IMR-90 (cell line): Measurements from ENCODE around the gene DUSP11. TPM values are rescaled to one million over a fixed set of nuclear protein-coding genes. Genes with fewer than 3 reads are reported as not detected.

ENCODE experiments used
- ATAC-seq: fragments of 200-7000 bp; cut with Tn5 transposase; 2 replicates; pipeline ENCODE4 v1.9.1; 2020; ENCODE audit warnings: low read depth, mild to moderate bottlenecking, moderate library complexity
- BruUV-seq: library from RNA; stranded (reverse); fragments of 400-500 nt; replicated peaks from 2 replicates; lab custom pipeline; 2021; lab: Mats Ljungman, UMichigan
- CTCF ChIA-PET: fragments of 300-600 bp; formaldehyde crosslinking; extraction: SDS; loops from one replicate; lab custom pipeline; 2021; ENCODE audit warnings: antibody characterized with exemption; lab: Yijun Ruan, JAX
- POLR2A ChIA-PET: fragments of 300-600 bp; sonication (Branson Sonifier 250); formaldehyde crosslinking; loops from one replicate; lab custom pipeline; 2022; ENCODE audit warnings: antibody characterized with exemption; ENCODE audit not compliant: unreplicated experiment; lab: Charles Lee
- DNase-seq: peaks from one replicate; pipeline ENCODE4 v3.0.0; 2013
- H2AFZ ChIP-seq: replicated peaks from 2 replicates; pipeline ENCODE3; 2013; ENCODE audit warnings: low read length, mild to moderate bottlenecking; ENCODE audit not compliant: poor library complexity
- H2AK5ac ChIP-seq: 2 replicates; pipeline ENCODE4 v1.6.1; 2013; ENCODE audit warnings: low read depth, low read length, inconsistent platforms
- H2AK9ac ChIP-seq: replicated peaks from 2 replicates; pipeline ENCODE3; 2013; ENCODE audit warnings: mild to moderate bottlenecking, low read depth, low read length, moderate library complexity; ENCODE audit not compliant: poor library complexity
- H2BK120ac ChIP-seq: 2 replicates; pipeline ENCODE4 v1.6.1; 2013; ENCODE audit warnings: low read depth, low read length, inconsistent platforms
- H2BK15ac ChIP-seq: 3 replicates; pipeline ENCODE4 v1.6.1; 2013; ENCODE audit warnings: low read depth, low read length, inconsistent platforms
- H2BK20ac ChIP-seq: 2 replicates; pipeline ENCODE4 v1.6.1; 2013; ENCODE audit warnings: low read depth, mild to moderate bottlenecking, inconsistent platforms, low read length, moderate library complexity
- H2BK5ac ChIP-seq: 2 replicates; pipeline ENCODE4 v1.6.1; 2013; ENCODE audit warnings: mild to moderate bottlenecking, low read depth, low read length, inconsistent platforms; ENCODE audit not compliant: poor library complexity, severe bottlenecking
- H3K14ac ChIP-seq: replicated peaks from 2 replicates; pipeline ENCODE4 v1.6.1; 2013; ENCODE audit warnings: low read depth, low read length, inconsistent platforms
- H3K18ac ChIP-seq: 2 replicates; pipeline ENCODE4 v1.6.1; 2013; ENCODE audit warnings: low read depth, low read length, control low read depth
- H3K23ac ChIP-seq: 2 replicates; pipeline ENCODE4 v1.6.1; 2013; ENCODE audit warnings: low read depth, low read length, inconsistent platforms
- H3K27ac ChIP-seq: 2 replicates; pipeline ENCODE4 v1.5.1; 2013; ENCODE audit warnings: mild to moderate bottlenecking, control low read depth, low read length; ENCODE audit not compliant: insufficient read depth
- H3K27me3 ChIP-seq: 2 replicates; pipeline ENCODE4 v1.6.1; 2013; ENCODE audit warnings: low read length; ENCODE audit not compliant: control insufficient read depth, insufficient read depth
- H3K36me3 ChIP-seq: 2 replicates; pipeline ENCODE4 v1.6.1; 2013; ENCODE audit warnings: low read length, mixed read lengths; ENCODE audit not compliant: control insufficient read depth, insufficient read depth
- H3K4ac ChIP-seq: 2 replicates; pipeline ENCODE4 v1.6.1; 2013; ENCODE audit warnings: low read depth, low read length, inconsistent platforms
- H3K4me1 ChIP-seq: 2 replicates; pipeline ENCODE4 v1.6.1; 2013; ENCODE audit warnings: low read length, mixed read lengths; ENCODE audit not compliant: control insufficient read depth, insufficient read depth
- H3K4me2 ChIP-seq: 2 replicates; pipeline ENCODE4 v1.6.1; 2013; ENCODE audit warnings: low read depth, mild to moderate bottlenecking, control low read depth, low read length, moderate library complexity
- H3K4me3 ChIP-seq: 2 replicates; pipeline ENCODE4 v1.5.1; 2013; ENCODE audit warnings: low read depth, mild to moderate bottlenecking, control low read depth, low read length, moderate library complexity; ENCODE audit not compliant: insufficient read depth
- H3K56ac ChIP-seq: 2 replicates; pipeline ENCODE4 v1.6.1; 2013; ENCODE audit warnings: low read length, inconsistent platforms; ENCODE audit not compliant: insufficient read depth; ENCODE audit errors: extremely low read depth
- H3K79me1 ChIP-seq, 2 experiments: 2 replicates each; pipeline ENCODE4 v1.6.1; 2013; ENCODE audit warnings: low read length in 2 of 2, inconsistent platforms in 1 of 2, low read depth in 1 of 2
- H3K9ac ChIP-seq: 2 replicates; pipeline ENCODE4 v1.6.1; 2013; ENCODE audit warnings: low read depth, low read length, control low read depth
- H3K9me1 ChIP-seq: 2 replicates; pipeline ENCODE4 v1.6.1; 2013; ENCODE audit warnings: low read length, inconsistent platforms; ENCODE audit not compliant: insufficient read depth
- H3K9me3 ChIP-seq: 2 replicates; pipeline ENCODE4 v1.6.1; 2013; ENCODE audit warnings: low read length; ENCODE audit not compliant: control insufficient read depth, insufficient read depth
- H4K20me1 ChIP-seq: 2 replicates; pipeline ENCODE4 v1.6.1; 2013; ENCODE audit warnings: low read length, inconsistent platforms; ENCODE audit not compliant: insufficient read depth
- H4K5ac ChIP-seq: 2 replicates; pipeline ENCODE4 v1.6.1; 2013; ENCODE audit warnings: mild to moderate bottlenecking, low read depth, low read length, control low read depth
- H4K8ac ChIP-seq, 2 experiments: 2 replicates each; pipeline ENCODE4 v1.6.1; 2013; ENCODE audit warnings: low read depth in 2 of 2, low read length in 2 of 2, control low read depth in 1 of 2, inconsistent platforms in 1 of 2
- H4K91ac ChIP-seq: 2 replicates; pipeline ENCODE4 v1.6.1; 2013; ENCODE audit warnings: low read depth, low read length, inconsistent platforms; ENCODE audit not compliant: insufficient read depth
- BHLHE40 ChIP-seq: fragments of 150-350 bp; IDR thresholded peaks from 2 replicates; pipeline ENCODE4 v1.6.1; 2016; ENCODE audit warnings: mild to moderate bottlenecking, low read depth, low read length
- CEBPB ChIP-seq: IDR thresholded peaks from 2 replicates; pipeline ENCODE4 v1.6.1; 2012; ENCODE audit warnings: low read depth, low read length, improper control_type of control experiment
- CTCF ChIP-seq: conservative IDR thresholded peaks from 2 replicates; pipeline ENCODE4 v1.5.1; 2012; ENCODE audit warnings: mild to moderate bottlenecking, low read depth, low read length, improper control_type of control experiment
- FOS ChIP-seq: fragments of 150-350 bp; IDR thresholded peaks from 2 replicates; pipeline ENCODE4 v1.6.1; 2016; ENCODE audit warnings: low read depth, low read length
- MAFK ChIP-seq: IDR thresholded peaks from 2 replicates; pipeline ENCODE4 v1.6.1; 2012; ENCODE audit warnings: low read depth, low read length, improper control_type of control experiment
- MAZ ChIP-seq: IDR thresholded peaks from 2 replicates; pipeline ENCODE4 v1.6.1; 2012; ENCODE audit warnings: low read depth, mild to moderate bottlenecking, low read length, improper control_type of control experiment, moderate library complexity, borderline replicate concordance
- MXI1 ChIP-seq: IDR thresholded peaks from 2 replicates; pipeline ENCODE4 v1.6.1; 2012; ENCODE audit warnings: low read depth, mild to moderate bottlenecking, low read length, moderate library complexity, borderline replicate concordance
- NFE2L2 ChIP-seq: fragments of 150-350 bp; IDR thresholded peaks from 2 replicates; pipeline ENCODE4 v1.6.1; 2016; ENCODE audit warnings: low read depth, mild to moderate bottlenecking, low read length
- RAD21 ChIP-seq: IDR thresholded peaks from 2 replicates; pipeline ENCODE4 v1.6.1; 2012; ENCODE audit warnings: low read length, improper control_type of control experiment
- RFX5 ChIP-seq: IDR thresholded peaks from 2 replicates; pipeline ENCODE4 v1.8.0; 2012; ENCODE audit warnings: low read depth, mild to moderate bottlenecking, low read length, moderate library complexity
- SMC3 ChIP-seq: fragments of 150-350 bp; IDR thresholded peaks from 2 replicates; pipeline ENCODE4 v1.6.1; 2016; ENCODE audit warnings: low read depth, mild to moderate bottlenecking, antibody characterized with exemption, low read length, moderate library complexity
- USF2 ChIP-seq: fragments of 150-350 bp; IDR thresholded peaks from 2 replicates; pipeline ENCODE4 v1.6.1; 2017; ENCODE audit warnings: mild to moderate bottlenecking, antibody characterized with exemption, low read length, low read depth
- WGBS, 2 experiments: methylation state at CpG; one replicate each; pipeline versions ENCODE4 v1.1.5 to v1.1.7; 2013; ENCODE audit warnings: missing lambda C conversion rate in 2 of 2; ENCODE audit not compliant: insufficient read length in 1 of 2; ENCODE audit errors: extremely low coverage in 2 of 2; 5-methylcytosine and 5-hydroxymethylcytosine counted together
- dilution Hi-C: fragments of 300-500 bp; cut with HindIII; formaldehyde crosslinking; loops from one replicate; pipeline ENCODE4 v1.14.3; 2018; ENCODE audit warnings: low sequenced_read_pairs; ENCODE audit not compliant: unreplicated experiment
- in situ Hi-C: fragments of 300-500 bp; cut with MboI; formaldehyde crosslinking; loops from 3 replicates; pipeline ENCODE4 v1.14.3; 2019; ENCODE audit warnings: low sequenced_read_pairs, inconsistent platforms, mixed read lengths
- intact Hi-C: fragments of 100-400 bp; cut with micrococcal nuclease; formaldehyde crosslinking; loops from 2 replicates; pipeline ENCODE4 v1.10.0; 2022
- polyA plus RNA-seq, 3 experiments: library from polyadenylated mRNA; depleted of rRNA; stranded (reverse); fragments of >200 nt; gene quantifications; 2 replicates each; pipeline ENCODE4 v1.2.3, GENCODE V29; 2012; ENCODE audit warnings: low replicate concordance in 1 of 3
- total RNA-seq: library from RNA; depleted of rRNA; stranded (reverse); fragments of >200 nt; gene quantifications from 2 replicates; pipeline ENCODE4 v1.2.3, GENCODE V29; 2012
- TF ChIP-seq, protein P1 (sequence below): fragments of 150-350 bp; IDR thresholded peaks from 2 replicates; pipeline ENCODE4 v1.6.1; 2016; ENCODE audit warnings: low read depth, mild to moderate bottlenecking, low read length, moderate library complexity, borderline replicate concordance

The DUSP11 gene
- total and polyA plus RNA-seq, 2 of the 4 experiments (the other 2 are of a cell fraction) = 22.4 to 25.6 TPM

GRCh38 chr2:73780237-73780582, 307 bp upstream of the DUSP11 start:
- dilution Hi-C loops (no loop called here), in situ Hi-C loops (no loop called here)

More at GRCh38 chr2:73780237-73780582, 307 bp upstream of the DUSP11 start:
- intact Hi-C loops = no loop called here
- H3K27ac ChIP-seq = no peak overlapping the region
- H3K4me1 ChIP-seq = peaks cover 5% of the 10 kb centered on the region; the same call in 1 of the 2 replicates
- no peak overlapping the region for H3K56ac ChIP-seq
- peak overlapping the region in 1 of 2 experiments; percentile 56; a peak in 1 of 4 replicates for H4K8ac ChIP-seq
- peaks cover 9% of the 10 kb centered on the region for H3K36me3 ChIP-seq
- no peak overlapping the region for H2AK9ac ChIP-seq
- POLR2A ChIA-PET = no interaction called here
- H4K91ac ChIP-seq = no peak overlapping the region
- H3K14ac ChIP-seq = no peak overlapping the region
- H2BK5ac ChIP-seq = no peak overlapping the region
- H3K9ac ChIP-seq = no peak overlapping the region
- peaks cover 10 to 29% of the 10 kb centered on the region in 2 experiments; a peak in 2 of 4 replicates for H3K79me1 ChIP-seq
- ATAC-seq (no peak), DNase-seq (no peak)
- H3K4me3 ChIP-seq = no peak overlapping the region
- H2AK5ac ChIP-seq = no peak overlapping the region
- no peak overlapping the region for H4K5ac ChIP-seq
- H3K18ac ChIP-seq = no peak overlapping the region
- H2AFZ ChIP-seq = peak overlapping the region; percentile 98
- H3K4me2 ChIP-seq = no peak overlapping the region; the same call in 1 of the 2 replicates
- no peak overlapping the region for H2BK15ac ChIP-seq
- peaks cover 3% of the 10 kb centered on the region; the same call in 1 of the 2 replicates for H4K20me1 ChIP-seq
- H3K27me3 ChIP-seq = no peaks in the 10 kb centered on the region
- TF ChIP-seq MAFK (no peak), USF2 (no peak), MXI1 (no peak), RAD21 (no peak), MAZ (no peak), RFX5 (no peak), CTCF (no peak), CEBPB (no peak), BHLHE40 (no peak), NFE2L2 (no peak), FOS (no peak), SMC3 (no peak)
- TF ChIP-seq, protein P1, sequence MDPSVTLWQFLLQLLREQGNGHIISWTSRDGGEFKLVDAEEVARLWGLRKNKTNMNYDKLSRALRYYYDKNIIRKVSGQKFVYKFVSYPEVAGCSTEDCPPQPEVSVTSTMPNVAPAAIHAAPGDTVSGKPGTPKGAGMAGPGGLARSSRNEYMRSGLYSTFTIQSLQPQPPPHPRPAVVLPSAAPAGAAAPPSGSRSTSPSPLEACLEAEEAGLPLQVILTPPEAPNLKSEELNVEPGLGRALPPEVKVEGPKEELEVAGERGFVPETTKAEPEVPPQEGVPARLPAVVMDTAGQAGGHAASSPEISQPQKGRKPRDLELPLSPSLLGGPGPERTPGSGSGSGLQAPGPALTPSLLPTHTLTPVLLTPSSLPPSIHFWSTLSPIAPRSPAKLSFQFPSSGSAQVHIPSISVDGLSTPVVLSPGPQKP = no peak
- no peak overlapping the region for H3K4ac ChIP-seq
- H2BK120ac ChIP-seq = no peak overlapping the region
- BruUV-seq = no TSS peak
- no peak overlapping the region for H2BK20ac ChIP-seq
- H3K23ac ChIP-seq = no peak overlapping the region
- CTCF ChIA-PET = no interaction called here
- WGBS, 2 experiments = no CpG with 5 or more reads among the region's 7 CpGs
- H3K9me3 ChIP-seq = no peaks in the 10 kb centered on the region
- 0 out of 2 replicates have a peak, but pooled peaks cover 3% of the 10 kb centered on the region for H3K9me1 ChIP-seq
